ENCODE data around the gene POLR2B.

DNA sequence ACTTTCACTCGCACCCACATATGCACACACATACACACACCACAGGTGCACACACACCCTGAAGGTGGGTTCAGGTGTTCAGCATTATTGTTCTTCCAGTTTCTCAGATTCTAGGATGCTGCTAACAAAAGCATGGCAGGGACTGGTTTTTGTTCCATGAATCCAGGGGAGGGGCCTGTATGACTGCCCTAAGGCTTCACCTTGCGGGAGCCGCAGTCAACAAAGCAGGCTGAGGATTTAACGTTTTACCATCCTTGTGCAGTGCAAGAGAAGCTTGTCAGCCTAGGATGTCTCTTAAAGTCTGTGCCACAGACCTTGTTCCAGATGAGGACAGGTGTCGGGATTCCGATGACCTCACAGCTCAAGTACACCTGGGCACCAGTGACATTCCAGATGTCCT lies 61.8 kb downstream of the POLR2B start:
- TF ChIP-seq CTCF (IDR thresholded peaks at IDR 0.05) (no peak), POLR2A (IDR thresholded peaks at IDR 0.05) (no peak)

All from esophagus squamous epithelium (tissue), 4 donors.